H9 (cell line): ENCODE measurements around the gene RRP36. TPM values are rescaled to one million over a fixed set of nuclear protein-coding genes. Genes with fewer than 3 reads are reported as not detected.
"Not testable (repeated sequence)": the region's sequence is repeated elsewhere in the genome, so short reads cannot be mapped to it uniquely, and the experiment has no call there.

ENCODE experiments used
- DNase-seq: peaks from one replicate; pipeline ENCODE4 v3.0.0-alpha.2; 2017
- H2AFZ ChIP-seq: one replicate; pipeline ENCODE4 v1.6.1; 2013; ENCODE audit warnings: mild to moderate bottlenecking, low read length, control low read depth, moderate library complexity
- H2AK5ac ChIP-seq: 2 replicates; pipeline ENCODE4 v1.6.1; 2013; ENCODE audit warnings: low read length, control low read depth, mixed read lengths; ENCODE audit not compliant: insufficient read length
- H2BK120ac ChIP-seq: one replicate; pipeline ENCODE4 v1.6.1; 2013; ENCODE audit warnings: low read depth, mild to moderate bottlenecking, low read length, control low read depth, inconsistent platforms; ENCODE audit not compliant: poor library complexity, severe bottlenecking
- H2BK12ac ChIP-seq: 2 replicates; pipeline ENCODE4 v1.6.1; 2013; ENCODE audit warnings: low read length, control low read depth, mixed read lengths, low read depth; ENCODE audit not compliant: insufficient read length
- H2BK15ac ChIP-seq: 2 replicates; pipeline ENCODE4 v1.6.1; 2013; ENCODE audit warnings: low read depth, low read length, control low read depth
- H2BK20ac ChIP-seq: one replicate; pipeline ENCODE4 v1.6.1; 2013; ENCODE audit warnings: low read depth, mild to moderate bottlenecking, low read length, control low read depth, inconsistent platforms; ENCODE audit not compliant: poor library complexity, severe bottlenecking
- H2BK5ac ChIP-seq: 2 replicates; pipeline ENCODE4 v1.6.1; 2013; ENCODE audit warnings: low read length, control low read depth, mixed read lengths; ENCODE audit not compliant: insufficient read length
- H3K14ac ChIP-seq: 2 replicates; pipeline ENCODE4 v1.6.1; 2013; ENCODE audit warnings: low read length, control low read depth; ENCODE audit not compliant: insufficient read depth
- H3K18ac ChIP-seq: 2 replicates; pipeline ENCODE4 v1.6.1; 2013; ENCODE audit warnings: low read depth, mild to moderate bottlenecking, mixed read lengths, low read length, control low read depth; ENCODE audit not compliant: insufficient read length
- H3K23ac ChIP-seq: 2 replicates; pipeline ENCODE4 v1.6.1; 2013; ENCODE audit warnings: low read length, control low read depth, mixed read lengths, low read depth; ENCODE audit not compliant: insufficient read length
- H3K23me2 ChIP-seq: 2 replicates; pipeline ENCODE4 v1.6.1; 2013; ENCODE audit warnings: low read depth, mild to moderate bottlenecking, mixed read lengths, low read length, control low read depth; ENCODE audit not compliant: insufficient read length, poor library complexity, severe bottlenecking
- H3K27ac ChIP-seq: 2 replicates; pipeline ENCODE4 v1.5.1; 2013; ENCODE audit warnings: low read length, control low read depth, mixed read lengths, low read depth; ENCODE audit not compliant: insufficient read length
- H3K27me3 ChIP-seq: 2 replicates; pipeline ENCODE4 v1.6.1; 2013; ENCODE audit warnings: low read length, control low read depth, inconsistent platforms; ENCODE audit not compliant: insufficient read depth
- H3K4ac ChIP-seq: 2 replicates; pipeline ENCODE4 v1.6.1; 2013; ENCODE audit warnings: low read depth, mild to moderate bottlenecking, control low read depth, inconsistent platforms, low read length, moderate library complexity
- H3K4me1 ChIP-seq: 2 replicates; pipeline ENCODE4 v1.6.1; 2013; ENCODE audit warnings: low read length, control low read depth, inconsistent platforms; ENCODE audit not compliant: insufficient read depth
- H3K4me2 ChIP-seq: 2 replicates; pipeline ENCODE4 v1.6.1; 2013; ENCODE audit warnings: low read length, control low read depth, mixed read lengths; ENCODE audit not compliant: insufficient read length, insufficient read depth
- H3K56ac ChIP-seq: 2 replicates; pipeline ENCODE4 v1.6.1; 2013; ENCODE audit warnings: low read depth, mild to moderate bottlenecking, mixed read lengths, low read length, control low read depth; ENCODE audit not compliant: insufficient read length
- H3K79me1 ChIP-seq: 2 replicates; pipeline ENCODE4 v1.6.1; 2013; ENCODE audit warnings: low read depth, mild to moderate bottlenecking, moderate library complexity, low read length, control low read depth, inconsistent platforms; ENCODE audit not compliant: insufficient read depth, poor library complexity, severe bottlenecking
- H3K79me2 ChIP-seq: 2 replicates; pipeline ENCODE4 v1.6.1; 2013; ENCODE audit warnings: low read length, control low read depth, inconsistent platforms; ENCODE audit not compliant: insufficient read depth
- H3K9ac ChIP-seq: 2 replicates; pipeline ENCODE4 v1.6.1; 2013; ENCODE audit warnings: low read length, control low read depth, mixed read lengths; ENCODE audit not compliant: insufficient read length; ENCODE audit errors: extremely low read depth
- H3K9me3 ChIP-seq: one replicate; pipeline ENCODE4 v1.6.1; 2013; ENCODE audit warnings: low read depth, low read length, inconsistent platforms; ENCODE audit not compliant: control insufficient read depth
- H3T11ph ChIP-seq: one replicate; pipeline ENCODE4 v1.6.1; 2013; ENCODE audit warnings: mild to moderate bottlenecking, low read length, control low read depth, inconsistent platforms
- H4K20me1 ChIP-seq: one replicate; pipeline ENCODE4 v1.6.1; 2013; ENCODE audit not compliant: control insufficient read depth, insufficient read length, insufficient read depth
- H4K5ac ChIP-seq: 2 replicates; pipeline ENCODE4 v1.6.1; 2013; ENCODE audit warnings: low read depth, mild to moderate bottlenecking, mixed read lengths, low read length, control low read depth; ENCODE audit not compliant: insufficient read length
- H4K8ac ChIP-seq: replicated peaks from 2 replicates; pipeline ENCODE4 v1.6.1; 2013; ENCODE audit warnings: low read length, control low read depth, mixed read lengths, low read depth; ENCODE audit not compliant: insufficient read length
- H4K91ac ChIP-seq: 2 replicates; pipeline ENCODE4 v1.6.1; 2013; ENCODE audit warnings: low read depth, mild to moderate bottlenecking, moderate library complexity, mixed read lengths, low read length, control low read depth; ENCODE audit not compliant: insufficient read length
- H3K27ac Mint-ChIP-seq, 3 experiments: 2 replicates in 2 of 3; 3 replicates in 1 of 3; pipeline ENCODE4 v1.8.0; 2020 to 2021; ENCODE audit warnings: mixed read lengths in 3 of 3, mild to moderate bottlenecking in 1 of 3, moderate library complexity in 1 of 3
- H3K27me3 Mint-ChIP-seq: 2 replicates; pipeline ENCODE4 v1.8.0; 2021; ENCODE audit warnings: low read depth, mild to moderate bottlenecking, moderate library complexity, mixed read lengths
- H3K36me3 Mint-ChIP-seq, 3 experiments: 2 replicates in 2 of 3; 3 replicates in 1 of 3; pipeline ENCODE4 v1.8.0; 2020 to 2021; ENCODE audit warnings: low read depth in 3 of 3, mixed read lengths in 3 of 3; ENCODE audit not compliant: insufficient read depth in 1 of 3
- H3K4me1 Mint-ChIP-seq, 2 experiments: 2 replicates each; pipeline ENCODE4 v1.8.0; 2020; ENCODE audit warnings: mixed read lengths in 2 of 2
- H3K4me3 Mint-ChIP-seq, 2 experiments: 2 replicates in 1 of 2; 3 replicates in 1 of 2; pipeline ENCODE4 v1.8.0; 2020 to 2021; ENCODE audit warnings: mild to moderate bottlenecking in 2 of 2, mixed read lengths in 2 of 2, moderate library complexity in 1 of 2
- H3K9me3 Mint-ChIP-seq, 2 experiments: 2 replicates in 1 of 2; 3 replicates in 1 of 2; pipeline ENCODE4 v1.8.0; 2020; ENCODE audit warnings: mild to moderate bottlenecking in 2 of 2, mixed read lengths in 2 of 2, moderate library complexity in 1 of 2
- CTCF ChIP-seq: fragments of 200-600 bp; sonication (generic); conservative IDR thresholded peaks from 3 replicates; pipeline ENCODE4 v1.8.0; 2021; ENCODE audit warnings: antibody characterized with exemption, mild to moderate bottlenecking
- WGBS: extraction: QIAGEN DNeasy Blood & Tissue Kit; methylation state at CpG from one replicate; pipeline ENCODE4 v1.1.7; 2013; ENCODE audit warnings: missing lambda C conversion rate, low lambda C conversion rate, mixed read lengths; ENCODE audit not compliant: insufficient read length; ENCODE audit errors: extremely low coverage; 5-methylcytosine and 5-hydroxymethylcytosine counted together
- total RNA-seq: library from RNA; stranded (reverse); gene quantifications from 2 replicates; pipeline ENCODE4 v1.2.1, GENCODE V29; 2021

The RRP36 gene
- total RNA-seq, 1 experiment from 2014 or later: 117 TPM

GRCh38 chr6:42996513-42996912 lies 24.9 kb upstream of the RRP36 start:
- peaks cover 5 to 22% (median 8%) of the 10 kb centered on the region in 3 experiments; a peak in 4 of 7 replicates for H3K36me3 Mint-ChIP-seq
- Histone ChIP-seq H3K9me3 (no peaks in the 10 kb centered on the region), H3K9ac (no peak overlapping the region), H3K27ac (no peak overlapping the region), H4K20me1 (no peaks in the 10 kb centered on the region), H3K79me2 (no peaks in the 10 kb centered on the region), H3K79me1 (no peaks in the 10 kb centered on the region), H2BK15ac (no peak overlapping the region), H3K23me2 (no peaks in the 10 kb centered on the region), H3T11ph (no peak overlapping the region), H3K4ac (no peak overlapping the region), H3K18ac (no peak overlapping the region), H2AFZ (no peak overlapping the region), H4K5ac (no peak overlapping the region), H4K91ac (no peak overlapping the region), H2BK120ac (no peak overlapping the region), H3K27me3 (no peaks in the 10 kb centered on the region), H3K23ac (no peak overlapping the region), H2AK5ac (no peak overlapping the region), H2BK20ac (no peak overlapping the region), H3K56ac (no peak overlapping the region), H2BK12ac (no peak overlapping the region), H4K8ac (no peak overlapping the region), H2BK5ac (no peak overlapping the region), H3K4me2 (no peak overlapping the region), H3K14ac (no peak overlapping the region), H3K4me1 (no peaks in the 10 kb centered on the region)
- H3K27me3 Mint-ChIP-seq: no peaks in the 10 kb centered on the region; the same call in 1 of the 2 replicates
- no peak for DNase-seq
- H3K4me3 Mint-ChIP-seq: no peak overlapping the region
- H3K4me1 Mint-ChIP-seq: peaks cover 0 to 5% of the 10 kb centered on the region in 2 experiments; a peak in 1 of 4 replicates
- H3K9me3 Mint-ChIP-seq: no peaks in the 10 kb centered on the region
- peak overlapping the region in 1 of 3 experiments; percentile 37; a peak in 1 of 7 replicates for H3K27ac Mint-ChIP-seq
- no peak for TF ChIP-seq CTCF

DNA sequence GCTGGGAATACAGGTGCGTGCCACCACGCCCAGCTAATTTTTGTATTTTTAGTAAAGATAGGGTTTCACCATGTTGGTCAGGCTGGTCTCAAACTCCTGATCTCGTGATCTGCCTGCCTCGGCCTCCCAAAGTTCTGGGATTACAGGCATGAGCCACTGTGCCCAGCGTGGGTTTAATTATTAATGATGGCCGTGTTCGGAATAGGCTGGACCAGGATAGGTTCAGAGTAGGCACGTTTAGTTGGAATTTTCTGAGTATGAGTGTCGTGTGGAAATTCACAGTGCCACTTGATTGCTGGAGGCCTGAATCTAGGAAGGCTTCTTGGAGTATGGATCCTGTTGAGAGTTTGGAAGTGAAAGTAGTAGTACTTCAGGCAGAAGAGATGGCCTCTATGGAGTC lies 23.2 kb upstream of the RRP36 start:
- H3K9me3 Mint-ChIP-seq, H3K27ac Mint-ChIP-seq, H3K18ac ChIP-seq, H3K27me3 Mint-ChIP-seq, H2BK20ac ChIP-seq, H4K91ac ChIP-seq, H2BK12ac ChIP-seq, H3K27me3 ChIP-seq, H3K56ac ChIP-seq, H2AK5ac ChIP-seq, DNase-seq, H4K8ac ChIP-seq, H3K9ac ChIP-seq, H4K5ac ChIP-seq, H3K4me1 ChIP-seq, H2BK120ac ChIP-seq, H3K27ac ChIP-seq, H3K79me2 ChIP-seq, H3T11ph ChIP-seq, H3K4ac ChIP-seq, H2AFZ ChIP-seq, H3K4me3 Mint-ChIP-seq, H3K4me2 ChIP-seq, H3K9me3 ChIP-seq, H4K20me1 ChIP-seq, H3K79me1 ChIP-seq, H3K23ac ChIP-seq, H3K14ac ChIP-seq, H2BK15ac ChIP-seq, H2BK5ac ChIP-seq, H3K23me2 ChIP-seq: not testable (repeated sequence)
- H3K36me3 Mint-ChIP-seq: peaks cover 2 to 21% (median 13%) of the 10 kb centered on the region in 3 experiments; a peak in 4 of 7 replicates
- WGBS: no CpG with 5 or more reads among the region's 9 CpGs
- H3K4me1 Mint-ChIP-seq: peaks cover 4 to 11% of the 10 kb centered on the region in 2 experiments; a peak in 3 of 4 replicates
